ENCODE measurements around the gene RALA. TPM values are rescaled to one million over a fixed set of nuclear protein-coding genes. Genes with fewer than 3 reads are reported as not detected.
"Not testable (repeated sequence)": the region's sequence is repeated elsewhere in the genome, so short reads cannot be mapped to it uniquely, and the experiment has no call there.

Gene RALA
- total RNA-seq, 6 experiments from 2014 or later = 7.5 to 13.8 (median 12.4) TPM

- 56% methylated on average over 4 of the region's 5 CpGs for WGBS (ENCODE audit: insufficient coverage, low coverage, low lambda C conversion rate, missing lambda C conversion rate)
- ATAC-seq (no peak), DNase-seq (no peak)
- Histone ChIP-seq H3K36me3 (no peaks in the 10 kb centered on the region), H3K4me1 (no peaks in the 10 kb centered on the region), H3K9me3 (no peaks in the 10 kb centered on the region), H3K27me3 (no peaks in the 10 kb centered on the region), H3K4me3 (no peak overlapping the region), H3K27ac (no peak overlapping the region)
- intact Hi-C loops (cut with DNase I) = no loop called here
- TF ChIP-seq CTCF (IDR thresholded peaks at IDR 0.05) = no peak
- TF ChIP-seq POLR2A (IDR thresholded peaks at IDR 0.05) = no peak
Measured at GRCh38 chr7:39750253-39751077, 127.1 kb downstream of the RALA start.

GRCh38 chr7:39753237-39753636 lies 129.9 kb downstream of the RALA start:
- H3K4me1 ChIP-seq; H3K27ac ChIP-seq; H3K36me3 ChIP-seq; H3K4me3 ChIP-seq; DNase-seq; intact Hi-C loops (cut with DNase I); H3K27me3 ChIP-seq; ATAC-seq; H3K9me3 ChIP-seq: not testable (repeated sequence)
- WGBS (ENCODE audit: insufficient coverage, low coverage, low lambda C conversion rate, missing lambda C conversion rate) = 100% methylated on average over 3 of the region's 5 CpGs

GRCh38 chr7:39753823-39754325 lies 130.5 kb downstream of the RALA start:
- H3K27ac ChIP-seq = no peak overlapping the region
- no peaks in the 10 kb centered on the region for H3K9me3 ChIP-seq
- no peaks in the 10 kb centered on the region for H3K36me3 ChIP-seq
- H3K27me3 ChIP-seq = no peaks in the 10 kb centered on the region
- no peaks in the 10 kb centered on the region for H3K4me1 ChIP-seq
- H3K4me3 ChIP-seq = no peak overlapping the region
- no peak for TF ChIP-seq CTCF (IDR thresholded peaks at IDR 0.05)
- no peak for TF ChIP-seq POLR2A (IDR thresholded peaks at IDR 0.05)
- no CpG with 5 or more reads among the region's 29 CpGs for WGBS (ENCODE audit: insufficient coverage, low coverage, low lambda C conversion rate, missing lambda C conversion rate)
- no peak for DNase-seq
- intact Hi-C loops (cut with DNase I) = no loop called here
- ATAC-seq = no peak

GRCh38 chr7:39754326-39755120 lies 131.2 kb downstream of the RALA start:
- H3K4me3 ChIP-seq = no peak overlapping the region
- H3K27me3 ChIP-seq = no peaks in the 10 kb centered on the region
- no peaks in the 10 kb centered on the region for H3K9me3 ChIP-seq
- no peaks in the 10 kb centered on the region for H3K36me3 ChIP-seq
- H3K4me1 ChIP-seq = no peaks in the 10 kb centered on the region
- 74% methylated on average over 10 of the region's 17 CpGs for WGBS (ENCODE audit: insufficient coverage, low coverage, low lambda C conversion rate, missing lambda C conversion rate)
- TF ChIP-seq CTCF (IDR thresholded peaks at IDR 0.05) (no peak), POLR2A (IDR thresholded peaks at IDR 0.05) (no peak)
- DNase-seq (no peak), ATAC-seq (no peak)
- intact Hi-C loops (cut with DNase I) = no loop called here
- H3K27ac ChIP-seq = no peak overlapping the region

- DNase-seq (no peak), ATAC-seq (no peak)
- Histone ChIP-seq H3K36me3 (no peaks in the 10 kb centered on the region), H3K9me3 (no peaks in the 10 kb centered on the region), H3K4me1 (no peaks in the 10 kb centered on the region), H3K27ac (no peak overlapping the region), H3K27me3 (no peaks in the 10 kb centered on the region), H3K4me3 (no peak overlapping the region)
- 69% methylated on average over 3 of the region's 4 CpGs for WGBS (ENCODE audit: insufficient coverage, low coverage, low lambda C conversion rate, missing lambda C conversion rate)
- TF ChIP-seq POLR2A (IDR thresholded peaks at IDR 0.05) (no peak), CTCF (IDR thresholded peaks at IDR 0.05) (no peak)
- intact Hi-C loops (cut with DNase I) = no loop called here
Measured at GRCh38 chr7:39757604-39758003, 134.2 kb downstream of the RALA start.
